Amniotic epithelial cell (primary cell): ENCODE results near the gene FBXW7.

Experiments used
- DNase-seq: peaks from one replicate; pipeline ENCODE4 v3.0.0-alpha.2; 2010; ENCODE audit warnings: low read depth

The FBXW7 gene

GRCh38 chr4:152283801-152284470, 252.0 kb downstream of the FBXW7 start:
- no peak for DNase-seq

GRCh38 chr4:152281822-152282221, 254.1 kb downstream of the FBXW7 start:
- no peak for DNase-seq

GRCh38 chr4:152281211-152281610, 254.7 kb downstream of the FBXW7 start:
- peak; percentile 9 for DNase-seq

- DNase-seq, result no peak
Measured at GRCh38 chr4:152279234-152279566, 256.7 kb downstream of the FBXW7 start.

- no peak for DNase-seq
Measured at GRCh38 chr4:152278505-152279233, 257.2 kb downstream of the FBXW7 start.

GRCh38 chr4:152278172-152278504, 257.8 kb downstream of the FBXW7 start:
- no peak for DNase-seq

GRCh38 chr4:152277333-152277732, 258.6 kb downstream of the FBXW7 start:
- no peak for DNase-seq

GRCh38 chr4:152273343-152273742, 262.5 kb downstream of the FBXW7 start:
- no peak for DNase-seq
